HepG2 (cell line): Measurements from ENCODE around the gene JAK2. TPM values are rescaled to one million over a fixed set of nuclear protein-coding genes. Genes with fewer than 3 reads are reported as not detected.

ENCODE experiments used
- ATM ChIP-seq: fragments of 450-650 bp; IDR thresholded peaks from 2 replicates; pipeline ENCODE4 v1.7.1; 2017; ENCODE audit warnings: mild to moderate bottlenecking, borderline replicate concordance
- CREB1 ChIP-seq, 2 experiments: fragments of 450-650 bp in 1 of 2; IDR thresholded peaks; 2 replicates each; pipeline ENCODE4 v1.6.1; 2016 to 2017; ENCODE audit warnings: control low read depth in 1 of 2, mild to moderate bottlenecking in 1 of 2, missing compliant biosample characterization in 1 of 2, missing genetic modification characterization in 1 of 2
- DNMT3B ChIP-seq: conservative IDR thresholded peaks from 2 replicates; pipeline ENCODE4 v1.6.1; 2016; ENCODE audit warnings: missing biosample characterization, control low read depth
- FIP1L1 ChIP-seq: fragments of 200-400 bp; formaldehyde crosslinking; IDR thresholded peaks from 2 replicates; pipeline ENCODE4 v1.6.1; 2018; ENCODE audit warnings: low read depth, mild to moderate bottlenecking, low read length, moderate library complexity, borderline replicate concordance; ENCODE audit not compliant: insufficient read depth
- FOSL1 ChIP-seq: sonication (generic); formaldehyde crosslinking; IDR thresholded peaks from 2 replicates; pipeline ENCODE4 v1.9.0; 2021; ENCODE audit warnings: missing genetic modification reagents, borderline replicate concordance
- FOXA1 ChIP-seq, 2 experiments: fragments of 450-650 bp in 1 of 2; sonication (generic) in 1 of 2; formaldehyde crosslinking in 1 of 2; IDR thresholded peaks; 2 replicates each; pipeline versions ENCODE4 v1.4.0 to v1.6.1; 2016 to 2020; ENCODE audit warnings: missing genetic modification reagents in 1 of 2
- GATA4 ChIP-seq: sonication (generic); IDR thresholded peaks from 2 replicates; pipeline ENCODE4 v1.6.1; 2016; ENCODE audit warnings: antibody characterized with exemption, low read depth, borderline replicate concordance
- HNF4A ChIP-seq: sonication (generic); formaldehyde crosslinking; IDR thresholded peaks from 2 replicates; pipeline ENCODE4 v1.4.0; 2020; ENCODE audit warnings: missing genetic modification reagents
- HNF4G ChIP-seq, 2 experiments: sonication (generic) in 1 of 2; formaldehyde crosslinking in 1 of 2; IDR thresholded peaks; 2 replicates each; pipeline versions ENCODE4 v1.4.0 to v1.6.1; 2011 to 2020; ENCODE audit warnings: borderline replicate concordance in 2 of 2, low read depth in 2 of 2, mild to moderate bottlenecking in 2 of 2, low read length in 1 of 2, missing genetic modification reagents in 1 of 2, moderate library complexity in 1 of 2
- HOXA3 ChIP-seq: sonication (generic); formaldehyde crosslinking; IDR thresholded peaks from 2 replicates; pipeline ENCODE4 v1.5.0; 2020; ENCODE audit warnings: missing genetic modification reagents
- KAT8 ChIP-seq: IDR thresholded peaks from 2 replicates; pipeline ENCODE4 v1.6.1; 2016; ENCODE audit warnings: missing genetic modification reagents, missing compliant biosample characterization
- MLX ChIP-seq: IDR thresholded peaks from 2 replicates; pipeline ENCODE4 v1.6.1; 2016
- NR3C1 ChIP-seq: sonication (generic); formaldehyde crosslinking; IDR thresholded peaks from 2 replicates; pipeline ENCODE4 v1.4.0; 2020; ENCODE audit warnings: missing genetic modification reagents
- PAWR ChIP-seq: sonication (generic); formaldehyde crosslinking; IDR thresholded peaks from 2 replicates; pipeline ENCODE4 v1.4.0; 2020; ENCODE audit warnings: missing genetic modification reagents, mild to moderate bottlenecking, borderline replicate concordance
- RNF219 ChIP-seq: sonication (generic); formaldehyde crosslinking; IDR thresholded peaks from 2 replicates; pipeline ENCODE4 v1.5.0; 2020; ENCODE audit warnings: mild to moderate bottlenecking, missing genetic modification reagents
- SUZ12 ChIP-seq: fragments of 150-350 bp; IDR thresholded peaks from 2 replicates; pipeline ENCODE4 v1.6.1; 2014; ENCODE audit warnings: low read depth, low read length
- ZBTB26 ChIP-seq: IDR thresholded peaks from 2 replicates; pipeline ENCODE4 v1.6.1; 2016; ENCODE audit warnings: missing compliant biosample characterization, missing genetic modification reagents, borderline replicate concordance
- ZNF326 ChIP-seq: sonication (generic); formaldehyde crosslinking; IDR thresholded peaks from 2 replicates; pipeline ENCODE4 v1.4.0; 2020; ENCODE audit warnings: missing genetic modification reagents, borderline replicate concordance
- ZNF44 ChIP-seq: sonication (generic); formaldehyde crosslinking; IDR thresholded peaks from 2 replicates; pipeline ENCODE4 v1.5.1; 2020; ENCODE audit warnings: mild to moderate bottlenecking, missing genetic modification reagents
- ZNF577 ChIP-seq: sonication (generic); formaldehyde crosslinking; IDR thresholded peaks from 2 replicates; pipeline ENCODE4 v1.4.0; 2020; ENCODE audit warnings: mild to moderate bottlenecking, low read depth, missing genetic modification reagents, borderline replicate concordance
- ZNF598 ChIP-seq: sonication (generic); formaldehyde crosslinking; IDR thresholded peaks from 2 replicates; pipeline ENCODE4 v1.5.1; 2020; ENCODE audit warnings: mild to moderate bottlenecking, missing genetic modification reagents, borderline replicate concordance
- ZNF777 ChIP-seq: sonication (generic); formaldehyde crosslinking; IDR thresholded peaks from 2 replicates; pipeline ENCODE4 v1.4.0; 2020; ENCODE audit warnings: missing genetic modification reagents
- ZNF780A ChIP-seq: sonication (generic); formaldehyde crosslinking; IDR thresholded peaks from 2 replicates; pipeline ENCODE4 v1.8.0; 2022; ENCODE audit warnings: mild to moderate bottlenecking, missing genetic modification reagents, moderate library complexity
- ZNF788 ChIP-seq: sonication (generic); formaldehyde crosslinking; IDR thresholded peaks from 2 replicates; pipeline ENCODE4 v1.5.0; 2020; ENCODE audit warnings: mild to moderate bottlenecking, missing genetic modification reagents, borderline replicate concordance
- ZNF816 ChIP-seq: sonication (generic); formaldehyde crosslinking; IDR thresholded peaks from 2 replicates; pipeline ENCODE4 v1.8.0; 2022; ENCODE audit warnings: missing genetic modification reagents, mild to moderate bottlenecking, borderline replicate concordance
- polyA plus RNA-seq, 8 experiments: library from polyadenylated mRNA; depleted of rRNA in 3 of 8; stranded (reverse) in 7 of 8; unstranded in 1 of 8; fragments of >200 nt; fragmentation: Illumina TruSeq in 4 of 8; extraction: Trizol in 4 of 8; gene quantifications; 2 replicates each; pipeline versions ENCODE4 v1.2.1 to v1.2.3, GENCODE V29; 2011 to 2016; ENCODE audit warnings: low read depth in 4 of 8, missing spikeins in 1 of 8, mixed read lengths in 1 of 8; ENCODE audit not compliant: insufficient read depth in 1 of 8
- total RNA-seq, 5 experiments: library from RNA; depleted of rRNA; stranded (reverse); fragments of >200 nt; fragmentation: Illumina TruSeq; extraction: Trizol; gene quantifications; 2 replicates each; pipeline ENCODE4 v1.2.3, GENCODE V29; 2016; ENCODE audit warnings: low read depth in 1 of 5

Gene JAK2
- total and polyA plus RNA-seq, 2 of the 13 experiments (the other 11 are each of a cell fraction or from before 2014, with no cell fraction given), result 1.1 to 4.1 TPM

GRCh38 chr9:4984621-4985385 is at the start of gene JAK2 (continued):
- TF ChIP-seq ATM (no peak), FOXA1 (IDR thresholded peaks at IDR 0.05) (no peak), FOXA1 (CRISPR knock-in tag; IDR thresholded peaks at IDR 0.05) (no peak), NR3C1 (CRISPR knock-in tag) (no peak), RNF219 (CRISPR knock-in tag) (no peak), PAWR (CRISPR knock-in tag) (no peak), DNMT3B (CRISPR knock-in tag) (no peak), SUZ12 (no peak), ZBTB26 (0 out of 2 replicates have a peak, but pooled peaks have one; percentile 13), FIP1L1 (peak; percentile 68; the same call in 1 of the 2 replicates), GATA4 (no peak; the same call in 1 of the 2 replicates), KAT8 (CRISPR knock-in tag) (0 out of 2 replicates have a peak, but pooled peaks have one; percentile 52), ZNF598 (CRISPR knock-in tag) (no peak), ZNF577 (CRISPR knock-in tag) (no peak), CREB1 (IDR thresholded peaks at IDR 0.05) (peak; percentile 28; the same call in 1 of the 2 replicates), CREB1 (CRISPR knock-in tag; IDR thresholded peaks at IDR 0.05) (no peak), ZNF788 (CRISPR knock-in tag) (peak; percentile 46; the same call in 1 of the 2 replicates), ZNF777 (CRISPR knock-in tag) (peak; percentile 87), ZNF44 (CRISPR knock-in tag) (no peak), HNF4G (IDR thresholded peaks at IDR 0.05; ENCODE audit: borderline replicate concordance, low read depth, low read length) (no peak), HNF4G (CRISPR knock-in tag; IDR thresholded peaks at IDR 0.05; ENCODE audit: borderline replicate concordance, low read depth) (no peak), HOXA3 (CRISPR knock-in tag) (peak; percentile 70), HNF4A (CRISPR knock-in tag) (no peak; the same call in none of the 2 replicates), MLX (CRISPR knock-in tag) (no peak), FOSL1 (CRISPR knock-in tag) (peak; percentile 71), ZNF780A (CRISPR knock-in tag) (no peak), ZNF816 (CRISPR knock-in tag) (no peak), ZNF326 (CRISPR knock-in tag) (no peak)
